GM12874 (cell line): Measurements from ENCODE around the gene SLC52A3.

Source experiments
- TF ChIP-seq, protein P1 (sequence below): IDR thresholded peaks from 2 replicates; pipeline ENCODE4 v1.5.1; 2011; ENCODE audit warnings: low read depth, mild to moderate bottlenecking, control low read depth, low read length, moderate library complexity; ENCODE audit not compliant: insufficient read depth

Gene SLC52A3

DNA sequence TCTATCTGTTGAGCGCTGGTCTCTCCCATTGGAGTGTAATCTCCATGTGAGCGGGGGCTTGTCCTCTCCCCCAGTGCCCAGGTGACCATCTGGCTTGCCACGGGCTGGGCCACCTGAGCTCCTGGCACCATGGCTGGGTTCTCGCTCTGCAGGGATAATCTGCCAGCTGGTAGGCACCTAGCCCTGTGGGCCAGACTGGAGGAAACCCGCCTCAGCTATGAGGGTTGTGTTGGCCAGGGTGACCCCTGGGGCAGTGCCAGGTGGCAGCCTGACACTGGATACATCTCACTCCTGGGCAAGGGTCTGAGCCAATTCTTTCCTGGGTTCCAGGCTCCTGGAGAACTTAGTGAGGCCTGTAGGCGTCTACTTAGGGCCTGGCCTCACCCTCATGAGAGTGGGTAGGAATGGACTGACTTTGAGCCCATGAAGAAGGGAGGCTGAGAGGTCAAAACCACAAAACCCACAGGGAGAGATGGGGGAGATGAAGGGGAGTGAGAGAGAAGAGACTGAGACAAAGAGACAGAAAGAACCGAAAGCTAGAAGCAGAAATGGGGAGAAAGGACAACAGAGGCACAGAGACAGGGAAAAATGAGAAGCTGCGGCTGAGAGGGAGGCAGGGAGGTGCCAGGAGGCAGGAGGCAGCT, 5.8 kb upstream of the SLC52A3 start:
- TF ChIP-seq, protein P1, sequence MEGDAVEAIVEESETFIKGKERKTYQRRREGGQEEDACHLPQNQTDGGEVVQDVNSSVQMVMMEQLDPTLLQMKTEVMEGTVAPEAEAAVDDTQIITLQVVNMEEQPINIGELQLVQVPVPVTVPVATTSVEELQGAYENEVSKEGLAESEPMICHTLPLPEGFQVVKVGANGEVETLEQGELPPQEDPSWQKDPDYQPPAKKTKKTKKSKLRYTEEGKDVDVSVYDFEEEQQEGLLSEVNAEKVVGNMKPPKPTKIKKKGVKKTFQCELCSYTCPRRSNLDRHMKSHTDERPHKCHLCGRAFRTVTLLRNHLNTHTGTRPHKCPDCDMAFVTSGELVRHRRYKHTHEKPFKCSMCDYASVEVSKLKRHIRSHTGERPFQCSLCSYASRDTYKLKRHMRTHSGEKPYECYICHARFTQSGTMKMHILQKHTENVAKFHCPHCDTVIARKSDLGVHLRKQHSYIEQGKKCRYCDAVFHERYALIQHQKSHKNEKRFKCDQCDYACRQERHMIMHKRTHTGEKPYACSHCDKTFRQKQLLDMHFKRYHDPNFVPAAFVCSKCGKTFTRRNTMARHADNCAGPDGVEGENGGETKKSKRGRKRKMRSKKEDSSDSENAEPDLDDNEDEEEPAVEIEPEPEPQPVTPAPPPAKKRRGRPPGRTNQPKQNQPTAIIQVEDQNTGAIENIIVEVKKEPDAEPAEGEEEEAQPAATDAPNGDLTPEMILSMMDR, result no peak

DNA sequence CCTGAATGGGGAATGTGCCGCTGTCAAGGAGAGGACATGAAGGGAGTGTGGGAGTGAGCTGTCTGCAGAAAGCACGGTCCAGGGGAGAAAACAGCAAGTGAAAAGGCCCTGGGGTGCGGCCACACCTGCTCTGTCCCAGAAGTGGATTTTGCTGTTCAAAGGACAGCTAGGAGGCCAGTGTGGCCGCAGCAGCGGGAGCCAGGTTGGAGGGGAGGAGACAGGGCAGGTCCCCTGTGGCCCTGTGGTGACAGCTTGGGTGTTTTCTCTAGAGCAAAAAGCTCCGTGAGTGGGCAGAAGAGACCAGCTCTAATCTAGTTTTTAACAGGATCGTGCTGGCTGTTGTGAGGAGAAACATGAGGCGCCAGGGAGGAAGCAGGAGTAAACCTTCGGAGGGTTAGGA, 4.5 kb upstream of the SLC52A3 start:
- TF ChIP-seq, protein P1, result no peak

DNA sequence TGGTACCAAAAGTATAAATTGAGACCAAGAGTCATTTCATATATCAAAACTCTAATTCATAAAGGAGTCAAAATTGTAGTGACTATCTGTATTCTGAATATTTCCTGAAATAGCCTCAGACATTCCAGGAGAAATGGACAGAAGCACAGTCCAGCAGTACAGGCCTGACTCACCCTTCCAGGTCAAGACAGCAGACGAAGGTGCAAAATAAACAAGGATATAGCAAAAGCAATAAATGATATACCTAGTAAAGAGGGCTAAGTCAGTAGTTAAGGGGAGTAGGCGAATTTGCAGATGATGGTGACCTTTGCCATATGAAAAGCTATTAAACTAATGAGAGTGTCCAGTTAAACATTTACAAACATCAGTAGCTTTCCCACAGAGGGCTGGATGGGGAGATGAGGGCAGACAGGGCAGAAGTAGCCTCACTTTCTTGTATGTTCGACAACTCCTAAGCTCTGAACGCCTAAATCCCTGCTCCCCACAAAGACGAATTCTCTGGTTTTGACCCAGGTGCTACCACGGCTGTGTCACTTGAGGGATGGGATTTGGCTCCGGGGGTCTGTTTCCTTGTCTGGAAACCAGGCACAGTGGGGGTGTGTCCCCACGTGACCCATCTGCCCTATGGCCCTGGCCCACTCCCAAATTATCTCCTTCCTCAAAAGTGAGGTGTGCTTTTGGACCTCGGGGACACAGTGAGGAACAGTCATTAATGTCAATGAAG, 3.6 kb upstream of the SLC52A3 start:
- TF ChIP-seq, protein P1, result no peak

DNA sequence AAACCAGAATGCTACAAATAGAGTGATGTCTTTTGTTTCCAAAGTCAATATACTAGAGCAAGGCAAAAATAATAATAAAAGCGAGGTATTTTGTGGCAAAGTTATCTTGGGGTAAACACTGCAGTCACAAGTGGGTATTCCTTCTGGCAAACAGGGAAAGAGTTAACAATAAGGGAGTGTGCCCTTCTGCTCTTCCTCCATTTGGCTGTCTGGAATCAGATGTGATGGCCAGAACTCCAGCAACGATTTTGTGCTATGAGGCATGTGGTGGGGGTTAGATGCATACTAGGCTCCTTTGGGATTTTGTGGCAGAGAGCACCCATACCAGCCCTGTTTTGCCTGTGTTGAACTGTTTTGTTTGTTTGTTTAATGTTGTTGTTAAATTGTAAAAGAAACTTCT, 2.4 kb upstream of the SLC52A3 start:
- TF ChIP-seq, protein P1, result no peak

DNA sequence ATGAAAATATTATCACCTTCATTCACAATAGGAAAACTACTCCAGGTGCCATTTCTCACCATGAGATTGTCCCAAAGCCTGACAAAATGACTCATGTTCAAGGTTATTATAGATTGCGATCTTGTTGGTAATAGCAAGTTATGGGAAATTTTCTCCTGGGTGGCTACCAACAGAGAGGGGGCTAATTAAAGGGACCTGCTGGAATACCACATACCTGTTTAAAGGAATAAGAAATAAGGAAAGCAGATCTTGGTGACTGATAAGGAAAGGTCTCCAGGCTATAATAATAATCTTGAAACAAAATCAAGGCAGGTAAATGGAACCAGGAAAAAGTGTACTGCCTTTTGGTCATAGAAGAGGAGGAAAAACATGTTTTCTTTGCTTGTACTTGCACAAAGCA, 1.4 kb downstream of the SLC52A3 start:
- TF ChIP-seq, protein P1, result no peak

DNA sequence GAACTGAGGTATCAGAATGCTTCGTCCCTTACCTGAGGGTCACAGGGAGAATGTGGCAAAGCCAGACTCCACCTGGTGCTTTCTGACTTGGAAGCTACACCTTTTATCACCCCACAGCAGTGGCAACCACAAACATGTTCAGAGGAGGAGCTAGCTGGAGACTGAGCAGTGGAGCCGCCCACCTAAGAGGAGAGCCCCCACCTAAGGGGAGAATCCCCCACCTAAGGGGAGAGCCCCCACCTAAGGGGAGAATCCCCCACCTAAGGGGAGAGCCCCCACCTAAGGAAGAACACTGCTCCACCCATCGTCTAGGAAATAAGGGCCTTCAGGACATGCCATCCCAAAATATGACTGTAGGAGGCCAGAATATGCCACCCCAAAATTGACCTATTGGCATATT, 4.0 kb downstream of the SLC52A3 start:
- TF ChIP-seq, protein P1, result no peak

DNA sequence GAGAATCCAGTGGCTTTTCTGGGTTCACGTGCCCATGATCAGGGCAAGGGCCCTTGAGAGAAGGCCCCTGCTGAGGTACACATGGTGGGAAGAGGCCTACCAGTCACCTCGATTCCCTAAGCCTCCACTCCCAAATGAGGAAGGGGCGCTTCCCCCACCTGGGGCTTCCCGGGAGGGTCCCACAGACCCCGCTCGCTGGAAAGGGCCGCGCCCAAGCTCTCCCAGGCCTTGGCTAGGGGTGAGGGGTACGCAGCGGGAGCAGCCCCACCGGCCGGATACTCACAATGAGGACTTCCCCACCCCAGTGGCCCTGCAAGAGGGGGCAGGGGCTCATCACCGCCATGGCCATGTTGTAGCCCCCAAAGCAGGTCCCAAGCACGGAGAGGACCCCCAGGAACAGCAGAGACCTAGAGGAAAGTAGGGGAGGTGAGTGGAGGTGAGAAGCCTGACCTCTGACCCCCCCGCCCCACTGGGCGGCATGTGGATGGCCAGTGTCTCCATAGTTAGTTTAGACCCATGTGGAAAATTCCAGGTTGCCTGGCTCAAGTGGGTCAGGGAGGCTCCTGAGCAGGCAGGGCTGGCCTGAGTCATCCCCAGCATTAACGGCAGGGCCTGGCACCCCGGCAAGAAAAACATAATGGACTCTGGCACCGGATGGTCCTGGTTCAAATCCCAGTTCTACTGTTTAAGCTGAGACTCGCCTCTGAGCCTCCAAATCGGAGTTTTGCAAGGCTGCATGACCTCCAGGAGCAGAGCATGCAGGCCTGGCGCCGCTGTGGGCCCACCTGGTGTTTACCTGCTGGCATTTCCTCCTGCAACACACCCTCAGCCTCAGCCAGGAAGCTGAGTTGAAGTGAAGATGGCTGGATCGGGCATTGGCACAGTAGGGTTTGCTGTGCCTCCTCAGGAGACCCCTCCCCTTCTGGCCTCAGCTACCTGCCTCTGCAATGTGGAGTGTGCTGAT, 6.6 kb downstream of the SLC52A3 start:
- TF ChIP-seq, protein P1, result no peak
